SK-N-MC (cell line): ENCODE results near the gene GPR162.
"Not testable (repeated sequence)": the region's sequence is repeated elsewhere in the genome, so short reads cannot be mapped to it uniquely, and the experiment has no call there.

Experiments used
- DNase-seq: peaks from one replicate; pipeline ENCODE4 v3.0.0-alpha.2; 2011; ENCODE audit warnings: low read depth, low spot score
- H3K27ac ChIP-seq: fragments of 200-600 bp; sonication (generic); 2 replicates; pipeline ENCODE4 v1.5.1; 2016; ENCODE audit warnings: mixed run types
- H3K36me3 ChIP-seq: fragments of 200-600 bp; sonication (generic); 2 replicates; pipeline ENCODE4 v1.6.1; 2017; ENCODE audit warnings: antibody characterized with exemption, low read length, mixed read lengths; ENCODE audit not compliant: insufficient read depth
- H3K4me3 ChIP-seq: fragments of 200-600 bp; sonication (generic); 2 replicates; pipeline ENCODE4 v1.5.1; 2016
- H3K9ac ChIP-seq: fragments of 200-600 bp; sonication (generic); 2 replicates; pipeline ENCODE4 v1.8.0; 2017; ENCODE audit warnings: mixed run types, mixed read lengths; ENCODE audit not compliant: insufficient read length
- H3K9me3 ChIP-seq: fragments of 200-600 bp; sonication (generic); 2 replicates; pipeline ENCODE4 v1.6.1; 2017; ENCODE audit warnings: low read depth, mild to moderate bottlenecking, antibody characterized with exemption, low read length, moderate library complexity, mixed read lengths
- EZH2 ChIP-seq: fragments of 200-600 bp; sonication (generic); IDR thresholded peaks from one replicate; pipeline ENCODE4 v1.6.1; 2017; ENCODE audit warnings: antibody characterized with exemption
- FOXP2 ChIP-seq: optimal IDR thresholded peaks from 2 replicates; pipeline ENCODE3; 2011; ENCODE audit warnings: mild to moderate bottlenecking, moderate library complexity; ENCODE audit not compliant: insufficient read depth; ENCODE audit errors: extremely low read length, control extremely low read depth
- POLR2AphosphoS5 ChIP-seq: IDR thresholded peaks from 2 replicates; pipeline ENCODE4 v1.6.1; 2012; ENCODE audit warnings: mild to moderate bottlenecking, low read depth, low read length, borderline replicate concordance

Gene GPR162

GRCh38 chr12:6869049-6870021 lies 47.7 kb downstream of the GPR162 start:
- Histone ChIP-seq H3K9me3 (no peaks in the 10 kb centered on the region), H3K9ac (no peak overlapping the region), H3K36me3 (peaks cover 26% of the 10 kb centered on the region), H3K4me3 (peak overlapping the region; percentile 97), H3K27ac (no peak overlapping the region)
- TF ChIP-seq FOXP2: no peak
- TF ChIP-seq POLR2AphosphoS5: no peak
- no peak for TF ChIP-seq EZH2
- no peak for DNase-seq

GRCh38 chr12:6870304-6870703 lies 48.7 kb downstream of the GPR162 start:
- Histone ChIP-seq H3K27ac (peak overlapping the region; percentile 42; the same call in 1 of the 2 replicates), H3K36me3 (peaks cover 21% of the 10 kb centered on the region)
- H3K9me3 ChIP-seq, H3K4me3 ChIP-seq, H3K9ac ChIP-seq, DNase-seq: not testable (repeated sequence)

GRCh38 chr12:6871052-6871957 lies 49.7 kb downstream of the GPR162 start:
- Histone ChIP-seq H3K36me3 (peaks cover 21% of the 10 kb centered on the region), H3K4me3 (no peak overlapping the region; the same call in 1 of the 2 replicates), H3K27ac (peak overlapping the region; percentile 42; the same call in 1 of the 2 replicates), H3K9ac (no peak overlapping the region), H3K9me3 (no peaks in the 10 kb centered on the region)
- no peak for TF ChIP-seq FOXP2
- TF ChIP-seq POLR2AphosphoS5: peak; percentile 72
- TF ChIP-seq EZH2: no peak
- no peak for DNase-seq

GRCh38 chr12:6872073-6873048 lies 50.7 kb downstream of the GPR162 start:
- no peak for DNase-seq
- Histone ChIP-seq H3K36me3 (peaks cover 21% of the 10 kb centered on the region), H3K9me3 (no peaks in the 10 kb centered on the region), H3K27ac (peak overlapping the region; percentile 42; the same call in 1 of the 2 replicates), H3K4me3 (peak overlapping the region; percentile 93), H3K9ac (peak overlapping the region; percentile 85)
- TF ChIP-seq EZH2 (no peak), POLR2AphosphoS5 (peak; percentile 51; the same call in 1 of the 2 replicates)

- H3K36me3 ChIP-seq: peaks cover 21% of the 10 kb centered on the region
- peak within 1 kb of the TSS; percentile 46; the same call in 1 of the 2 replicates for H3K27ac ChIP-seq
- peak; percentile 78 for TF ChIP-seq POLR2AphosphoS5
- TF ChIP-seq FOXP2: no peak
- TF ChIP-seq EZH2: no peak
- no peaks in the 10 kb centered on the region for H3K9me3 ChIP-seq
- peak within 1 kb of the TSS; percentile 85 for H3K9ac ChIP-seq
- peak within 1 kb of the TSS; percentile 93 for H3K4me3 ChIP-seq
- DNase-seq: no peak
Observed at GRCh38 chr12:6873094-6874014, 51.7 kb downstream of the GPR162 start, which contains the start of gene SPSB2. TSS of gene SPSB2 (minus strand) at chr12:6873303. CDS start at chr12:6872901, 402 bp downstream.

- H3K36me3 ChIP-seq: peaks cover 21% of the 10 kb centered on the region
- peak overlapping the region; percentile 46; the same call in 1 of the 2 replicates for H3K27ac ChIP-seq
- not testable (repeated sequence) for H3K9me3 ChIP-seq, DNase-seq
- peak overlapping the region; percentile 62 for H3K9ac ChIP-seq
- peak overlapping the region; percentile 93 for H3K4me3 ChIP-seq
Observed at GRCh38 chr12:6874015-6874368, 52.4 kb downstream of the GPR162 start.
